Measurements from ENCODE around the gene TMEM37.

TMEM37 gene

GRCh38 chr2:119419065-119419464 lies 12.6 kb upstream of the TMEM37 start:
- no peak for DNase-seq

GRCh38 chr2:119419803-119420508 lies 11.7 kb upstream of the TMEM37 start:
- no peak for DNase-seq

GRCh38 chr2:119421304-119421703 lies 10.3 kb upstream of the TMEM37 start:
- no peak for DNase-seq

GRCh38 chr2:119421741-119422140 lies 9.9 kb upstream of the TMEM37 start:
- DNase-seq: no peak

GRCh38 chr2:119422360-119423107 lies 9.1 kb upstream of the TMEM37 start:
- no peak for DNase-seq

GRCh38 chr2:119423108-119423444 lies 8.6 kb upstream of the TMEM37 start:
- no peak for DNase-seq

GRCh38 chr2:119423811-119424210 lies 7.8 kb upstream of the TMEM37 start:
- no peak for DNase-seq

GRCh38 chr2:119424284-119425118 lies 7.2 kb upstream of the TMEM37 start:
- no peak for DNase-seq

GRCh38 chr2:119425119-119425405 lies 6.6 kb upstream of the TMEM37 start:
- no peak for DNase-seq

GRCh38 chr2:119425620-119426395 lies 5.8 kb upstream of the TMEM37 start:
- no peak for DNase-seq

GRCh38 chr2:119426396-119426675 lies 5.3 kb upstream of the TMEM37 start:
- no peak for DNase-seq

- no peak for DNase-seq
These were observed 4.8 kb upstream of the TMEM37 start for GRCh38 chr2:119426801-119427395.

GRCh38 chr2:119427756-119428155 lies 3.9 kb upstream of the TMEM37 start:
- DNase-seq: no peak

- DNase-seq: no peak
These were observed 3.0 kb upstream of the TMEM37 start for GRCh38 chr2:119428488-119429224.

GRCh38 chr2:119429225-119429981 lies 2.3 kb upstream of the TMEM37 start:
- no peak for DNase-seq

- DNase-seq: no peak
These were observed 1.6 kb upstream of the TMEM37 start for GRCh38 chr2:119430023-119430498.

- DNase-seq: no peak
These were observed 559 bp downstream of the TMEM37 start for GRCh38 chr2:119431976-119432850.

- no peak for DNase-seq
These were observed 1.3 kb downstream of the TMEM37 start for GRCh38 chr2:119432851-119433522.

GRCh38 chr2:119433636-119434327 lies 2.1 kb downstream of the TMEM37 start:
- no peak for DNase-seq

Measured in T-helper 1 cell (primary cell).